Esophagus squamous epithelium (tissue), 5 donors: ENCODE measurements around the gene MUCL3. TPM values are rescaled to one million over a fixed set of nuclear protein-coding genes. Genes with fewer than 3 reads are reported as not detected.
A peak's percentile ranks its signal among the peaks of the same experiment; 100 is the strongest.

Experiments
- DNase-seq: peaks from one replicate; lab custom pipeline; 2025; lab: John Stamatoyannopoulos, UW
- H3K27ac ChIP-seq, 4 donors: fragments of 200-600 bp; sonication (generic); one replicate each; pipeline ENCODE4 v1.5.1; 2016 to 2019; ENCODE audit warnings: mild to moderate bottlenecking in 1 of 4
- H3K27me3 ChIP-seq, 4 donors: fragments of 200-600 bp; sonication (generic); 1 replicate in 3 of 4; 2 replicates in 1 of 4; pipeline versions ENCODE4 v1.5.1 to v1.6.0; 2017 to 2021; ENCODE audit warnings: antibody characterized with exemption in 1 of 4
- H3K36me3 ChIP-seq, 3 donors: fragments of 200-600 bp; sonication (generic); one replicate each; pipeline ENCODE4 v1.5.1; 2016 to 2019
- H3K4me1 ChIP-seq, 3 donors: fragments of 200-600 bp; sonication (generic); one replicate each; pipeline ENCODE4 v1.5.1; 2017 to 2019
- H3K4me3 ChIP-seq, 4 donors: fragments of 200-600 bp; sonication (generic); 1 replicate in 3 of 4; 2 replicates in 1 of 4; pipeline ENCODE4 v1.5.1; 2016 to 2019; ENCODE audit warnings: mild to moderate bottlenecking in 2 of 4, moderate library complexity in 1 of 4
- H3K9me3 ChIP-seq, 3 donors: fragments of 200-600 bp; sonication (generic); one replicate each; pipeline ENCODE4 v1.5.1; 2016 to 2019
- CTCF ChIP-seq, 6 experiments: fragments of 450-650 bp in 4 of 6; fragments of 200-600 bp in 2 of 6; sonication (generic) in 2 of 6; IDR thresholded peaks; one replicate each; pipeline ENCODE4 v1.5.1; 2016 to 2019; ENCODE audit warnings: antibody characterized with exemption in 6 of 6, mild to moderate bottlenecking in 4 of 6, moderate library complexity in 4 of 6
- POLR2A ChIP-seq, 4 donors: fragments of 450-650 bp; IDR thresholded peaks; one replicate each; pipeline ENCODE4 v1.6.1; 2017; ENCODE audit warnings: antibody characterized with exemption in 4 of 4, mild to moderate bottlenecking in 4 of 4, moderate library complexity in 3 of 4
- WGBS, 2 donors: methylation state at CpG; one replicate each; pipeline ENCODE4 v1.1.5; 2018; 5-methylcytosine and 5-hydroxymethylcytosine counted together
- intact Hi-C: fragments of 100-400 bp; cut with DNase I; formaldehyde crosslinking; loops from one replicate; pipeline ENCODE4 v1.15.0; 2022
- total RNA-seq, 4 donors: library from RNA; depleted of rRNA; stranded (reverse); fragments of >200 nt; gene quantifications; one replicate each; pipeline ENCODE4 v1.1.0, GENCODE V29; 2016
- donor health status: DM: yes; HTN: yes; CAD: no.

Gene MUCL3
- total RNA-seq, 4 donors from 2014 or later, result 0.21 to 8.3 (median 2.4) TPM

- Histone ChIP-seq H3K27ac (no peak overlapping the region), H3K4me3 (no peak overlapping the region), H3K36me3 (no peaks in the 10 kb centered on the region), H3K27me3 (peaks cover 0 to 46% (median 0%) of the 10 kb centered on the region in 4 donors), H3K9me3 (no peaks in the 10 kb centered on the region), H3K4me1 (peaks cover 5 to 23% (median 11%) of the 10 kb centered on the region in 3 donors)
- 69 to 83% methylated on average over 4 to 5 of the region's 5 CpGs for WGBS, 2 donors
- DNase-seq, result no peak
- intact Hi-C loops, result no loop called here
- no peak for TF ChIP-seq POLR2A (IDR thresholded peaks at IDR 0.05)
- TF ChIP-seq CTCF (IDR thresholded peaks at IDR 0.05), result no peak
Observed at GRCh38 chr6:30951907-30952469, 11.2 kb downstream of the MUCL3 start.

- intact Hi-C loops, result no loop called here
- H3K4me3 ChIP-seq, result peak overlapping the region; percentile 34 to 68 (median 46)
- no peak for DNase-seq
- H3K27me3 ChIP-seq, result peaks cover 0 to 48% (median 0%) of the 10 kb centered on the region in 4 donors
- no peaks in the 10 kb centered on the region for H3K36me3 ChIP-seq
- WGBS, 2 donors, result 47 to 61% methylated on average over 7 to 8 of the region's 9 CpGs
- TF ChIP-seq POLR2A (IDR thresholded peaks at IDR 0.05) (no peak), CTCF (IDR thresholded peaks at IDR 0.05) (no peak)
- peaks cover 5 to 23% (median 11%) of the 10 kb centered on the region in 3 donors for H3K4me1 ChIP-seq
- peak overlapping the region in 3 of 4 donors; percentile 29 to 47 (median 33) for H3K27ac ChIP-seq
- H3K9me3 ChIP-seq, result no peaks in the 10 kb centered on the region
Observed at GRCh38 chr6:30954631-30955366, 14.0 kb downstream of the MUCL3 start.

GRCh38 chr6:30955367-30956042, 14.7 kb downstream of the MUCL3 start:
- intact Hi-C loops, result no loop called here
- H3K36me3 ChIP-seq, result no peaks in the 10 kb centered on the region
- H3K4me1 ChIP-seq, result peaks cover 5 to 23% (median 11%) of the 10 kb centered on the region in 3 donors
- no peak for TF ChIP-seq CTCF (IDR thresholded peaks at IDR 0.05)
- H3K4me3 ChIP-seq, result peak overlapping the region; percentile 34 to 68 (median 46)
- no peak for DNase-seq
- peaks cover 0 to 41% (median 0%) of the 10 kb centered on the region in 4 donors for H3K27me3 ChIP-seq
- WGBS, 2 donors, result 4 to 7% methylated on average over 9 to 15 of the region's 46 CpGs
- H3K9me3 ChIP-seq, result no peaks in the 10 kb centered on the region
- H3K27ac ChIP-seq, result peak overlapping the region in 3 of 4 donors; percentile 29 to 47 (median 33)

GRCh38 chr6:30957716-30958115, 16.9 kb downstream of the MUCL3 start:
- Histone ChIP-seq H3K27me3 (peaks cover 0 to 21% (median 0%) of the 10 kb centered on the region in 4 donors), H3K4me3 (no peak overlapping the region), H3K4me1 (peaks cover 5 to 44% (median 11%) of the 10 kb centered on the region in 3 donors), H3K27ac (no peak overlapping the region), H3K9me3 (no peaks in the 10 kb centered on the region), H3K36me3 (no peaks in the 10 kb centered on the region)
- intact Hi-C loops, result no loop called here
- DNase-seq, result no peak
- no peak for TF ChIP-seq CTCF (IDR thresholded peaks at IDR 0.05)
- no peak for TF ChIP-seq POLR2A (IDR thresholded peaks at IDR 0.05)
- 81 to 86% methylated on average over 2 of the region's 2 CpGs for WGBS, 2 donors
